ENCODE results near the gene CCDC9B. TPM values are rescaled to one million over a fixed set of nuclear protein-coding genes. Genes with fewer than 3 reads are reported as not detected.
A peak's percentile ranks its signal among the peaks of the same experiment; 100 is the strongest.

Gene CCDC9B
- total and polyA plus RNA-seq, 11 donors = 38.0 to 165 (median 119) TPM

DNA sequence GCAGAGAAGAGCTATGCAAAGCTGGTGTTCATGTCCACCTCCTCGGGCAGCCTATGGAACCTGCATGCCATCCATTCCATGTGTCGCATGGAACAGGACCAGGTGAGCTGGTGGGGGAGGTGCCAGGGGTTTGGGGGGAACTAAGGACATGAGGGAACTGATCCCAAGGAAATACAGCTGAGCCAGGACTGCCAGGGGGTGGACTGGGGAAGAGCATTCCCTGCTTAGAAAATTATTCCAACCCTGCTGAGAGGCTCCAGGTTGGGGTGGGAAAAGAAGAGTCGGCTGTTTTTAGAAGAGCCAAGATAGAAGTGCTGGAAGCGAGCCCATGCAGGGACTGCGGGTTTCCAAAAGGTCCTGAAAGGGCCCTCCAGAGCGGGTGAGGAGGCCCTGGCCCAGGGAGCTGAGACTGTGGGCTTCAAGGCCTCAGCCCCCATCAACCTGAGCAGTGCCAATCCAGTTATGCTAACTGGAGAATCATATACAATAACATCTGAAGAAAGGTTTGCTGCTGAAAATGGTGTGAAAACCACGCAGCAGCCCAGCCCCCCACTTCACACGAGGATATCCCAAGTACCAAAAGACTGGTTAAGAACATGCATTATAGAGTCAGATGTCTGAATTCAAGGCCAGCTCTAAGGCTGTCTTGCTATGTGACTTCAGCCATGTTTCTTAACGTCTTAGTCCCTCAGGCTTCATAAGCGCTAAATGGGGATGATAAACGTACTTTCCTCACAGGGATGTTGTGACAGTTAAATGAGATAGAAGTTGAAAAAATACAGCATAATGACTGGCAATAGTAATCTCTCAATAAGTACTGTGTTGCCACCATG is 25.1 kb upstream of the CCDC9B start:
- 62 to 73% (median 67%) methylated on average over 11 of the region's 11 CpGs for WGBS, 4 donors
- Histone ChIP-seq H3K4me3 (no peak overlapping the region), H3K9me3 (no peaks in the 10 kb centered on the region), H3K36me3 (no peaks in the 10 kb centered on the region), H3K27me3 (no peaks in the 10 kb centered on the region), H3K4me1 (peaks cover 0 to 35% (median 20%) of the 10 kb centered on the region in 12 donors), H3K27ac (peak overlapping the region in 11 of 12 donors; percentile 69 to 95 (median 88))
- no peak for ATAC-seq
- intact Hi-C loops (cut with DNase I) = loop anchor here in 7 of 10 donors (2.0 to 10.0 kb wide), 7 partner anchors 25 to 56 kb away; partner anchors contain the start of genes INAFM2 (in 4 of the 7), CCDC9B (in 1 of the 7) and IVD (in 1 of the 7)
- TF ChIP-seq POLR2A (IDR thresholded peaks at IDR 0.05) = no peak
- no peak for TF ChIP-seq CTCF (IDR thresholded peaks at IDR 0.05)
- DNase-seq = no peak

DNA sequence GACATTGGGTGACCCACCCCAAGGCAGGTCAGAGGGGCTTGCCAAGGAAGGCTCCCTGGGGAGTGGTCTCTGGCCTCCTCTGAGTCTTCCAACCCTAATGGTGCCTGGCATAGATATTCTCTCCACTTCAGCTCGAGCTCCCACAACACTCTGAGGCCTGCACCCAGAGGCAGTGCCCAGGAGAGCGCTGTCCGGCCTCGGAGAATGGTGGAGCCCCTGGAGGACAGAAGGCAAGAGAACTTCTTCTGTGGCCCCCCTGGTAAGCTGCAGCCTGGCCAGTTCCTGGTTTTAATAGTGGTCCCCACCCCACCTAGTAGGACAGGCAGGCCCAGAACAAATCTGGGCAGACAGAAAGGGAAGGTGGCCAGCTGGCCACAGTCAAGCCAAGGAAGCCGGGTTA is 24.3 kb upstream of the CCDC9B start:
- Histone ChIP-seq H3K4me1 (peaks cover 0 to 35% (median 20%) of the 10 kb centered on the region in 12 donors), H3K36me3 (no peaks in the 10 kb centered on the region), H3K4me3 (no peak overlapping the region), H3K27ac (peak overlapping the region in 2 of 12 donors; percentile 83 to 88), H3K27me3 (no peaks in the 10 kb centered on the region), H3K9me3 (no peaks in the 10 kb centered on the region)
- 77 to 85% (median 82%) methylated on average over 5 of the region's 5 CpGs for WGBS, 4 donors
- DNase-seq (no peak), ATAC-seq (no peak)
- intact Hi-C loops (cut with DNase I) = loop anchor here in 7 of 10 donors (5.0 to 10.0 kb wide), 5 partner anchors 38 to 57 kb away; partner anchors contain the start of genes INAFM2 (in 4 of the 7) and IVD (in 1 of the 7)
- TF ChIP-seq CTCF (IDR thresholded peaks at IDR 0.05) (no peak), POLR2A (IDR thresholded peaks at IDR 0.05) (no peak)

DNA sequence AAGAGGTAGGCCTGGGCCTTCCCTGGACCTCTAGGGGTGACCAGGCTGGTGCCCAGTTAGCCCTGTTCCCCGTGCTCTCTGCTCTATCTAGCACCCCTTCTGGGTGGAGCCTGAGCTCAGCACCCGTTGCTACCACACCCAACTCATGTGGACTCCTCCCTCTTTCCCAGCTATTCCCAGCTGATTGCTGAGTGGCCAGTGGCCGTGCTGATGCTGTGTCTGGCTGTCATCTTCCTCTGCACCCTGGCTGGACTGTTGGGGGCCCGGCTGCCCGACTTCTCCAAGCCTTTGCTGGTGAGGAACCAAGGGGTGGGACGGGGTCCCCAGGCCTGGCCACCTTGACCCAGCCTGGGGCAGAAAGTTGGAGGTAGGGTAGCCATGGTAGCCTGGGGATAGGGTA is 23.5 kb upstream of the CCDC9B start:
- intact Hi-C loops (cut with DNase I) = loop anchor here in 1 of 10 donors (10.0 kb wide), 1 partner anchor 51 kb away; no protein-coding TSS in a partner anchor
- DNase-seq (no peak), ATAC-seq (no peak)
- Histone ChIP-seq H3K4me1 (peaks cover 0 to 35% (median 20%) of the 10 kb centered on the region in 12 donors), H3K9me3 (no peaks in the 10 kb centered on the region), H3K27ac (no peak overlapping the region), H3K4me3 (no peak overlapping the region), H3K27me3 (no peaks in the 10 kb centered on the region), H3K36me3 (no peaks in the 10 kb centered on the region)
- no peak for TF ChIP-seq CTCF (IDR thresholded peaks at IDR 0.05)
- no peak for TF ChIP-seq POLR2A (IDR thresholded peaks at IDR 0.05)
- WGBS, 4 donors = 74 to 84% (median 80%) methylated on average over 6 of the region's 6 CpGs

DNA sequence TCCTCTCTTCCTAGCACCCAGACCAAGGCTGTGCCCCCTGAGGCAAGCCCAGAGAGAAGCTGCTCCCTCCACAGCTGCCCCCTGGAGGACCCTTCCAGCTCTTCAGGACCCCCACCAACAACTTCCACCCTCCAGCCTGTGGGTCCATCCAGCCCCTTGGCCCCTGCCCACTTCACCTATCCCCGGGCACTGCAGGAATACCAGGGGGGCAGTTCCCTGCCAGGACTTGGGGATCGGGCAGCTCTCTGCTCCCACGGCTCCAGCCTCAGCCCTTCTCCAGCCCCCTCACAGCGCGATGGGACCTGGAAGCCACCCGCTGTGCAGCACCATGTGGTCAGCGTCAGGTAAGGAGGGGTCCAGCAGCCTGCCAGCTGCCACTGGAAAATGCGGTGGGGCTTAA is 22.9 kb upstream of the CCDC9B start:
- intact Hi-C loops (cut with DNase I) = loop anchor here in 1 of 10 donors (10.0 kb wide), 1 partner anchor 51 kb away; no protein-coding TSS in a partner anchor
- Histone ChIP-seq H3K27ac (no peak overlapping the region), H3K4me1 (peaks cover 0 to 38% (median 21%) of the 10 kb centered on the region in 12 donors), H3K4me3 (no peak overlapping the region), H3K36me3 (no peaks in the 10 kb centered on the region), H3K27me3 (no peaks in the 10 kb centered on the region), H3K9me3 (no peaks in the 10 kb centered on the region)
- 80 to 92% (median 84%) methylated on average over 8 of the region's 8 CpGs for WGBS, 4 donors
- DNase-seq (no peak), ATAC-seq (no peak)
- no peak for TF ChIP-seq POLR2A (IDR thresholded peaks at IDR 0.05)
- no peak for TF ChIP-seq CTCF (IDR thresholded peaks at IDR 0.05)
